DOHH2 (cell line): Measurements from ENCODE around the gene CDH4.

Experiments used
- H3F3A ChIP-seq: fragments of 200-600 bp; sonication (generic), shearing (Covaris generic); 2 replicates; pipeline ENCODE4 v1.6.0; 2016; ENCODE audit warnings: antibody characterized with exemption, mild to moderate bottlenecking; ENCODE audit not compliant: control insufficient read depth, insufficient read depth
- H3K27ac ChIP-seq: fragments of 200-600 bp; sonication (generic); 2 replicates; pipeline ENCODE4 v1.5.1; 2014; ENCODE audit warnings: low read depth, mild to moderate bottlenecking, low read length, moderate library complexity
- H3K27me3 ChIP-seq: fragments of 200-600 bp; sonication (generic); 2 replicates; pipeline ENCODE4 v1.6.1; 2014; ENCODE audit warnings: mild to moderate bottlenecking, low read length, mixed read lengths; ENCODE audit not compliant: control insufficient read depth
- H3K36me3 ChIP-seq: fragments of 200-600 bp; sonication (generic); 2 replicates; pipeline ENCODE4 v1.6.1; 2014; ENCODE audit warnings: mild to moderate bottlenecking, low read length, moderate library complexity, mixed read lengths; ENCODE audit not compliant: control insufficient read depth
- H3K4me1 ChIP-seq: fragments of 200-600 bp; sonication (generic); 2 replicates; pipeline ENCODE4 v1.6.1; 2014; ENCODE audit warnings: mild to moderate bottlenecking, low read length, mixed read lengths; ENCODE audit not compliant: control insufficient read depth
- H3K4me2 ChIP-seq: fragments of 200-600 bp; sonication (generic); 2 replicates; pipeline ENCODE4 v1.6.0; 2014; ENCODE audit warnings: mild to moderate bottlenecking, low read length, moderate library complexity
- H3K4me3 ChIP-seq: fragments of 200-600 bp; sonication (generic); 2 replicates; pipeline ENCODE4 v1.5.1; 2014; ENCODE audit warnings: mild to moderate bottlenecking, low read length, mixed read lengths
- H3K79me2 ChIP-seq: fragments of 200-600 bp; sonication (generic); 2 replicates; pipeline ENCODE4 v1.6.1; 2014; ENCODE audit warnings: mild to moderate bottlenecking, low read length, mixed read lengths; ENCODE audit not compliant: control insufficient read depth
- H3K9me2 ChIP-seq: fragments of 200-600 bp; sonication (generic); replicated peaks from 2 replicates; pipeline ENCODE4 v1.6.1; 2014; ENCODE audit warnings: mild to moderate bottlenecking, low read length, mixed read lengths; ENCODE audit not compliant: control insufficient read depth
- H3K9me3 ChIP-seq: fragments of 200-600 bp; sonication (generic); 2 replicates; pipeline ENCODE4 v1.6.1; 2014; ENCODE audit warnings: antibody characterized with exemption, low read length, mixed read lengths; ENCODE audit not compliant: control insufficient read depth, insufficient read depth
- H4K20me1 ChIP-seq: fragments of 200-600 bp; sonication (generic); 2 replicates; pipeline ENCODE4 v1.6.0; 2014; ENCODE audit warnings: low read depth, mild to moderate bottlenecking, antibody characterized with exemption, low read length, moderate library complexity; ENCODE audit not compliant: control insufficient read depth, insufficient read depth
- CTCF ChIP-seq: fragments of 200-600 bp; sonication (generic); IDR thresholded peaks from one replicate; pipeline ENCODE4 v1.5.1; 2014; ENCODE audit warnings: antibody characterized with exemption, mild to moderate bottlenecking, low read depth, low read length; ENCODE audit not compliant: poor library complexity, severe bottlenecking
- EZH2phosphoT487 ChIP-seq: fragments of 200-600 bp; sonication (generic); IDR thresholded peaks from 2 replicates; pipeline ENCODE4 v1.6.1; 2017; ENCODE audit warnings: borderline replicate concordance, mild to moderate bottlenecking, antibody characterized with exemption, low read length, moderate library complexity, mixed read lengths

CDH4 gene

GRCh38 chr20:61205769-61206168 lies 46.3 kb upstream of the CDH4 start:
- Histone ChIP-seq H3K27me3 (no peaks in the 10 kb centered on the region), H3K36me3 (no peaks in the 10 kb centered on the region), H3K4me1 (no peaks in the 10 kb centered on the region), H4K20me1 (no peaks in the 10 kb centered on the region), H3K4me3 (no peak overlapping the region), H3K4me2 (no peak overlapping the region), H3K9me2 (no peaks in the 10 kb centered on the region), H3K79me2 (no peaks in the 10 kb centered on the region), H3K9me3 (no peaks in the 10 kb centered on the region), H3K27ac (no peak overlapping the region), H3F3A (no peaks in the 10 kb centered on the region)
- TF ChIP-seq EZH2phosphoT487 (no peak), CTCF (no peak)

GRCh38 chr20:61210862-61211261 lies 41.2 kb upstream of the CDH4 start:
- H3K9me3 ChIP-seq: no peaks in the 10 kb centered on the region
- TF ChIP-seq CTCF: no peak
- TF ChIP-seq EZH2phosphoT487: no peak
- H3K4me1 ChIP-seq: no peaks in the 10 kb centered on the region
- H3K4me2 ChIP-seq: no peak overlapping the region
- H3F3A ChIP-seq: no peaks in the 10 kb centered on the region
- no peaks in the 10 kb centered on the region for H3K27me3 ChIP-seq
- no peak overlapping the region for H3K4me3 ChIP-seq
- no peak overlapping the region for H3K27ac ChIP-seq
- H3K36me3 ChIP-seq: no peaks in the 10 kb centered on the region
- H3K79me2 ChIP-seq: no peaks in the 10 kb centered on the region
- H3K9me2 ChIP-seq: no peaks in the 10 kb centered on the region
- no peaks in the 10 kb centered on the region for H4K20me1 ChIP-seq

GRCh38 chr20:61217848-61218247 lies 34.2 kb upstream of the CDH4 start:
- H3K9me2 ChIP-seq: no peaks in the 10 kb centered on the region

More at GRCh38 chr20:61217848-61218247, 34.2 kb upstream of the CDH4 start:
- H4K20me1 ChIP-seq: no peaks in the 10 kb centered on the region
- H3K79me2 ChIP-seq: no peaks in the 10 kb centered on the region
- no peaks in the 10 kb centered on the region for H3K27me3 ChIP-seq
- H3F3A ChIP-seq: no peaks in the 10 kb centered on the region
- no peaks in the 10 kb centered on the region for H3K36me3 ChIP-seq
- no peak overlapping the region for H3K4me3 ChIP-seq
- TF ChIP-seq CTCF (no peak), EZH2phosphoT487 (no peak)
- H3K27ac ChIP-seq: no peak overlapping the region
- H3K4me2 ChIP-seq: no peak overlapping the region
- no peaks in the 10 kb centered on the region for H3K4me1 ChIP-seq
- peaks cover 10% of the 10 kb centered on the region; the same call in 1 of the 2 replicates for H3K9me3 ChIP-seq
